Spleen (tissue), 7 donors: ENCODE data around the gene SIRPB1.

ENCODE experiments used
- POLR2A ChIP-seq, 3 donors: fragments of 450-650 bp; IDR thresholded peaks; one replicate each; pipeline ENCODE4 v1.5.1; 2017; ENCODE audit warnings: antibody characterized with exemption in 3 of 3, mild to moderate bottlenecking in 1 of 3
- POLR2AphosphoS5 ChIP-seq, 3 donors: sonication (generic); formaldehyde crosslinking; IDR thresholded peaks; one replicate each; pipeline ENCODE4 v1.5.1; 2017; ENCODE audit warnings: antibody characterized with exemption in 3 of 3
- TF ChIP-seq, protein P1 (sequence below), 11 experiments: fragments of 200-600 bp in 7 of 11; fragments of 450-650 bp in 4 of 11; sonication (generic) in 4 of 11; IDR thresholded peaks in 8 of 11; conservative IDR thresholded peaks in 3 of 11; 1 replicate in 7 of 11; 2 replicates in 4 of 11; pipeline versions ENCODE4 v1.4.0 to v1.8.0; 2016 to 2021; ENCODE audit warnings: antibody characterized with exemption in 11 of 11, inconsistent platforms in 4 of 11, mild to moderate bottlenecking in 1 of 11
- donor health status: DM: no; HTN: no; CAD: no; lungs with moderate emphysema.
- donor health status: DM: no; HTN: no; CAD: no.
- donor health status: DM: no; HTN: no; CAD: no.

GRCh38 chr20:1618479-1618878 lies 1.3 kb downstream of the SIRPB1 start:
- TF ChIP-seq, protein P1, sequence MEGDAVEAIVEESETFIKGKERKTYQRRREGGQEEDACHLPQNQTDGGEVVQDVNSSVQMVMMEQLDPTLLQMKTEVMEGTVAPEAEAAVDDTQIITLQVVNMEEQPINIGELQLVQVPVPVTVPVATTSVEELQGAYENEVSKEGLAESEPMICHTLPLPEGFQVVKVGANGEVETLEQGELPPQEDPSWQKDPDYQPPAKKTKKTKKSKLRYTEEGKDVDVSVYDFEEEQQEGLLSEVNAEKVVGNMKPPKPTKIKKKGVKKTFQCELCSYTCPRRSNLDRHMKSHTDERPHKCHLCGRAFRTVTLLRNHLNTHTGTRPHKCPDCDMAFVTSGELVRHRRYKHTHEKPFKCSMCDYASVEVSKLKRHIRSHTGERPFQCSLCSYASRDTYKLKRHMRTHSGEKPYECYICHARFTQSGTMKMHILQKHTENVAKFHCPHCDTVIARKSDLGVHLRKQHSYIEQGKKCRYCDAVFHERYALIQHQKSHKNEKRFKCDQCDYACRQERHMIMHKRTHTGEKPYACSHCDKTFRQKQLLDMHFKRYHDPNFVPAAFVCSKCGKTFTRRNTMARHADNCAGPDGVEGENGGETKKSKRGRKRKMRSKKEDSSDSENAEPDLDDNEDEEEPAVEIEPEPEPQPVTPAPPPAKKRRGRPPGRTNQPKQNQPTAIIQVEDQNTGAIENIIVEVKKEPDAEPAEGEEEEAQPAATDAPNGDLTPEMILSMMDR (IDR thresholded peaks at IDR 0.05 in 8 of 11, conservative IDR thresholded peaks at IDR 0.05 in 3 of 11) = no peak
- TF ChIP-seq POLR2A (IDR thresholded peaks at IDR 0.05) (no peak), POLR2AphosphoS5 (IDR thresholded peaks at IDR 0.05) (no peak)
